Cardiac muscle cell (in vitro differentiated cells and primary cell): Measurements from ENCODE around the gene PIGQ. TPM values are rescaled to one million over a fixed set of nuclear protein-coding genes. Genes with fewer than 3 reads are reported as not detected.

Experiments
- DNase-seq, 2 donors: peaks; one replicate each; pipeline versions ENCODE4 v3.0.0 to v3.0.0-alpha.2; 2010 to 2017; ENCODE audit warnings: low read depth in 1 of 2, low spot score in 1 of 2
- H3K27ac ChIP-seq: fragments of 200-600 bp; sonication (generic); 2 replicates; pipeline ENCODE4 v1.5.1; 2016
- H3K27me3 ChIP-seq: fragments of 200-600 bp; sonication (generic); 2 replicates; pipeline ENCODE4 v1.6.0; 2016; ENCODE audit warnings: control low read depth
- H3K36me3 ChIP-seq: fragments of 200-600 bp; sonication (generic); 2 replicates; pipeline ENCODE4 v1.5.1; 2016; ENCODE audit warnings: control low read depth
- H3K4me1 ChIP-seq: fragments of 200-600 bp; sonication (generic); 2 replicates; pipeline ENCODE4 v1.8.1; 2017; ENCODE audit warnings: low read depth, mild to moderate bottlenecking, mixed run types
- H3K4me3 ChIP-seq: fragments of 200-600 bp; sonication (generic); 2 replicates; pipeline ENCODE4 v1.5.1; 2016; ENCODE audit warnings: mild to moderate bottlenecking
- H3K9me3 ChIP-seq: fragments of 200-600 bp; sonication (generic); 2 replicates; pipeline ENCODE4 v1.5.1; 2017; ENCODE audit warnings: low read depth, mild to moderate bottlenecking, control low read depth
- polyA plus RNA-seq: library from polyadenylated mRNA; unstranded; fragments of >200 nt; fragmentation: Nextera tagmentation; extraction: Ambion mirVana; gene quantifications from 2 replicates; pipeline ENCODE4 v1.2.1, GENCODE V29; 2016
- total RNA-seq: library from RNA; depleted of rRNA; stranded (reverse); fragments of >200 nt; gene quantifications from 2 replicates; pipeline ENCODE4 v1.2.3, GENCODE V29; 2016
- TF ChIP-seq, protein P1 (sequence below): IDR thresholded peaks from 2 replicates; pipeline ENCODE4 v1.5.1; 2012; ENCODE audit warnings: low read depth, mild to moderate bottlenecking, low read length

PIGQ gene
- total and polyA plus RNA-seq, 2 experiments from 2014 or later = 110 to 124 TPM

DNA sequence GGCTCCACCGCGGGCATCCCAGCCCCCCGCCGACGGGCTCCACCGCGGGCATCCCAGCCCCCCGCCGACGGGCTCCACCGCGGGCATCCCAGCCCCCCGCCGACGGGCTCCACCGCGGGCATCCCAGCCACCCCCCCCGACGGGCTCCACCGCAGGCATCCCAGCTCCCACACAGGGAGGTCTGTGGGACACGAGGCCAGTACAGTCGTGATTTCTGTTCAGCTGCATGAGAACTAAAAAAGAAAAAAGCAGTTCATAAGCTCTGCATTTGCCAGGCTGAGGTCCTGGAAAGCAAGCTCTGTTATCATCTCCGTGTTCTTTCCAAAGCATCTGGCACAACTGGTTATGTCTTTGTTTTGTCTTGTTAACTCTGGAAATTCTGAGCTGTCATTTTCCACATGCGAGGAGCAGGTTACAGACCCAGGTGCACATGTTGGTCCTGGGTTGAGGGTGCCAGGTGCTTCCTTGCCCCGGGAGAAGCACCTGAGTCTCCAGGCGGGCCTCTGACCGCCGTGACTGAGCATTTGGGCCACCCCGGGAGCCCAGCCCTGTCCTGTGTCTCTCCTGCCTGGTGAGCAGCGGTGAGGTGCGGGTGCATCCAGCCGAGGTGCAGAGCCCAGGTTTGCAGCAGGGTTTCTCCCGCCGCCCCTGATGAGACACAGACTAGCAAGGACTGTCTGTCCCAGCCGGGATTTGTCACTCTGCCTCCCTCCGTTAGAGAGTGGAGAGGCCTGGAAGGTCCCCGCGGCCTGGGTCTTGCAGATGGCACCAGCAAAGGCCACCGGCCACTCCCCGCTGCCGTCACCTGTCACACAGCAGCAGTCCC is 51.1 kb downstream of the PIGQ start:
- Histone ChIP-seq H3K9me3 (no peaks in the 10 kb centered on the region), H3K36me3 (no peaks in the 10 kb centered on the region), H3K4me1 (peaks cover 8% of the 10 kb centered on the region), H3K4me3 (no peak overlapping the region), H3K27me3 (no peaks in the 10 kb centered on the region), H3K27ac (no peak overlapping the region)
- TF ChIP-seq, protein P1, sequence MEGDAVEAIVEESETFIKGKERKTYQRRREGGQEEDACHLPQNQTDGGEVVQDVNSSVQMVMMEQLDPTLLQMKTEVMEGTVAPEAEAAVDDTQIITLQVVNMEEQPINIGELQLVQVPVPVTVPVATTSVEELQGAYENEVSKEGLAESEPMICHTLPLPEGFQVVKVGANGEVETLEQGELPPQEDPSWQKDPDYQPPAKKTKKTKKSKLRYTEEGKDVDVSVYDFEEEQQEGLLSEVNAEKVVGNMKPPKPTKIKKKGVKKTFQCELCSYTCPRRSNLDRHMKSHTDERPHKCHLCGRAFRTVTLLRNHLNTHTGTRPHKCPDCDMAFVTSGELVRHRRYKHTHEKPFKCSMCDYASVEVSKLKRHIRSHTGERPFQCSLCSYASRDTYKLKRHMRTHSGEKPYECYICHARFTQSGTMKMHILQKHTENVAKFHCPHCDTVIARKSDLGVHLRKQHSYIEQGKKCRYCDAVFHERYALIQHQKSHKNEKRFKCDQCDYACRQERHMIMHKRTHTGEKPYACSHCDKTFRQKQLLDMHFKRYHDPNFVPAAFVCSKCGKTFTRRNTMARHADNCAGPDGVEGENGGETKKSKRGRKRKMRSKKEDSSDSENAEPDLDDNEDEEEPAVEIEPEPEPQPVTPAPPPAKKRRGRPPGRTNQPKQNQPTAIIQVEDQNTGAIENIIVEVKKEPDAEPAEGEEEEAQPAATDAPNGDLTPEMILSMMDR = no peak
- no peak for DNase-seq

DNA sequence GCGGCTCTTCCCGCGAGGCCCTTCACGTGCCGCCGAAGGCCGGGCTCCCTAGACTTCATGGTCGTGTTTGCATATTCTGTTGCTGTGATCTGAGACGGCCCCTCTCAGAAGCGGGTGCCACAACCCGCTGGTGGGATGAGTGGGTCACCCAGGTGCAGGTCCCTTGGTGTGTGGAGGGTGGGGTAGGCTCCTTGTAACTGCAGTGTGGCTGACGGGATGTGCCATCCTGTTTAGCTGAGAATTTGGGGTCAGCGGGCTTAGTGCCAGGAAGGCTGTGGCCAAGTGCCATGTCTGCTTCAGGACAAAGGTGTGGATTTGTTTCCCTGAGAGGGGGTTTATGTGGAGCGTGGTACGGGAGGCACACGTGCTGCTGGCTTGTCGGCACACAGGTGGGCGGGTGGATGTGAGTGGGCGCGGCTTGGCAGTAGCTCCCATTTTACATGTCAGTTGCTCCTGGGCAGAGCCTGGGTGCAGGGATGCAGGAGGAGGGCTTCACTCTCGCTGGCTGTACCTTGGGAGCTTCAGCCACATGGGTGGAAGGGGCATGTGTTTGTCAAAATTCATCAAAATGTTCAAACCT is 51.8 kb downstream of the PIGQ start:
- TF ChIP-seq, protein P1 = no peak
- Histone ChIP-seq H3K27ac (no peak overlapping the region), H3K27me3 (no peaks in the 10 kb centered on the region), H3K4me1 (peaks cover 8% of the 10 kb centered on the region), H3K4me3 (no peak overlapping the region), H3K9me3 (no peaks in the 10 kb centered on the region), H3K36me3 (no peaks in the 10 kb centered on the region)
- no peak for DNase-seq

DNA sequence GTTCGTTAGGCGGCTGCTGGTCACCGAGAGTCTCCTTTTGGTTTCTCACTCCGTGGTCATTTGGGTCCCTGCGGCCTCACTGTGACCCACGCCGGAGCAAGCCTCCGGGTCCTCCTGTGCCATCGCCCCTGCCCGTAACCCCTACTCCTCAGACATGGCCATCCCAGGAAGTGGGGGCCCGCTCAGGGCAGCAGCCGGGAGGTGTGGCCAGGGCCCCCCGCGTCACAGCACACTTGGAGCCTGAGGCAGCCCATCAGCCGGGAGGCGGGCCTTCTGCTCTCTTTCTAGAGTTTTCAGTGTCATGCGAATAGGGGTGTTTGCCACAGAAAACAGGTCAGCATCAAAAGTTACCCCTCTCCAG is 53.1 kb downstream of the PIGQ start:
- Histone ChIP-seq H3K4me3 (no peak overlapping the region), H3K27ac (no peak overlapping the region), H3K36me3 (peaks cover 3% of the 10 kb centered on the region), H3K9me3 (no peaks in the 10 kb centered on the region), H3K27me3 (no peaks in the 10 kb centered on the region), H3K4me1 (peaks cover 8% of the 10 kb centered on the region)
- TF ChIP-seq, protein P1 = no peak
- no peak for DNase-seq

DNA sequence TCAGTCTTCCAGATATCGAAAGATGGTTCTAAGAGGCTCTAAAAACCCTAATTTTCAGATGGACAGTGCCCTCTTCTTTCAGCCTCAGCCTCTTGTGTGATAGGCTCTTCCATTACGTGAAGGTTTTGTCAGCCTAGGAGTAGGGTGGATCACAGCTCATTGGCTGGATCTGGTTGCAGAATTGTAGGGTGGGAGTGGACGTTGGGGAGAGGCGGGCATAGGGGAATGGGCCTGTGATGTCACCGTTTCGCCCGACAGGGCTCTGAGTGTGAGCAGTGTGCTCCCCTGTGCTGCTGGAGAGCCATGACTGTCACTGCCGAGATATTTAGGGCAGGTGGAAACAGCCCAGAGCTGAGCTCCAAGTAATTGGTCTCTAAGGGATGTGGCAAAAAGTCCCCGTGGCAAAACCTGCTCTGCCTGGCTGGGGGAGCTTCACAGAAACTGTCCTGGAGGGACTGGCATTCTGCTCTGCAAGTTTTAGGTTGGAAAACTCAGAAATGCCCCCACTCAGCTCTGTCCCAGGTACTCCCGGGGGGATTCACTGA is 54.8 kb downstream of the PIGQ start:
- no peak overlapping the region for H3K4me3 ChIP-seq
- H3K4me1 ChIP-seq = peaks cover 18% of the 10 kb centered on the region
- DNase-seq = no peak
- peak overlapping the region; percentile 73 for H3K27ac ChIP-seq
- H3K9me3 ChIP-seq = no peaks in the 10 kb centered on the region
- TF ChIP-seq, protein P1 = no peak
- no peaks in the 10 kb centered on the region for H3K27me3 ChIP-seq
- H3K36me3 ChIP-seq = peaks cover 3% of the 10 kb centered on the region

DNA sequence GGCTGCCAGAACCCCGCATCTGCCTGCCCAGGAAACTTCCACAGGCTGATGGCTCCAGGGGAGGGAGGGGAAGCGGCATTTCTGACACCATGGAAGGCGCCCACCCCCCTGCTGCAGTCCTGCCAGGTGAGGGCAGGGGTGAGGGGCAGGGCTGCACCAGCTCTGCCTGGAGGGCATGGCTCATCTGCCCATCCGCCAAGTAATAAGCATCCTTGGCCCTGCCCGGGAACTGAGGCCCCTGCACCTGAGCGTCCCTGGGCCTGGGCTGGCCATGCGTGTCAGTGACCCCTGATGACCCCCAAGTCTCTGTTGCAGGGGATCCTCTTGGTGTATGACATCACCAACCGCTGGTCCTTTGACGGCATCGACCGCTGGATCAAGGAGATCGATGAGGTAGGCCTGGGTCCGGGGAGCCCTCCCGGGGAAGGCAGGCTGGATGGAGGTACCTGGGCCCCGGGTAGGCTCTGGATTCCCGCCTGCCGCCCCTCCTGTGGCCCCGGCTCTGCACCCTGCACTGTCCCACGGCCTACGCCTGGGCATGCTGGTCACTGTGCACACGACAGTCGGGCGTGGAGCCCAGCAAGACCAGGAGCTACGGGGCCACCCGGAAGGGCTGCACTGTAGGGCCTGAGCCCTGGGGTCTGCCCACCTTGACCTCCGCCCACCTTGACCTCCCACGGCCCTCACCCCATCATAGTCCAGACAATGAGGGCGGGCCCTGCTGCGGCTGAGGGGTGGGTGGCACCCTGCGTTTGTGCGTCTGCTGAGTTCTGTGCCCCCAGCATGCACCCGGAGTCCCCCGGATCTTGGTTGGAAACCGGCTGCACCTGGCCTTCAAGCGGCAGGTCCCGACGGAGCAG is 55.6 kb downstream of the PIGQ start:
- peaks cover 3% of the 10 kb centered on the region for H3K36me3 ChIP-seq
- no peaks in the 10 kb centered on the region for H3K27me3 ChIP-seq
- H3K4me1 ChIP-seq = peaks cover 26% of the 10 kb centered on the region

More for the DNA sequence above, 55.6 kb downstream of the PIGQ start:
- Histone ChIP-seq H3K9me3 (no peaks in the 10 kb centered on the region), H3K4me3 (no peak overlapping the region), H3K27ac (peak overlapping the region; percentile 73)
- TF ChIP-seq, protein P1 = no peak
- DNase-seq = no peak
